GM21367 (cell line): ENCODE data around the gene DPP10.

Experiments
- ATAC-seq: cut with Tn5 transposase; IDR thresholded peaks from one replicate; pipeline ENCODE4 v1.9.1; 2021; ENCODE audit not compliant: unreplicated experiment

Gene DPP10

DNA sequence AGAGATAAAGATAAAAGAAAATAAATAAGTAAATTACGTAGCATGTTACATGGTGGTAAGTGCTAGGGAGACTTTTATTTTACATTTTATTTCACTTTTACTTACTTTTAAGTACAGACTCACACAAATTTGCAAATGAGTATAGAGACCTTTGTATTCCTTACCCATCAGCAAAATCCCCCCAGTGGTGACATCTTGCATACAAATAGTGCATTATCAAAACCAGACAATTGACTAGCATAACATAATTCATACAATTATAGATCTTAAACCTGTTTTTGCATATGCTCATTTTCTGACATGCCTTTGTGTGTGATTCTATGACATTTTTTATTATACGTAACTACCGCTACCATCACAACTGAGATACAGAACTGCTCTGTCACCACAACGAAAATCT lies 1099.4 kb downstream of the DPP10 start:
- no peak for ATAC-seq

DNA sequence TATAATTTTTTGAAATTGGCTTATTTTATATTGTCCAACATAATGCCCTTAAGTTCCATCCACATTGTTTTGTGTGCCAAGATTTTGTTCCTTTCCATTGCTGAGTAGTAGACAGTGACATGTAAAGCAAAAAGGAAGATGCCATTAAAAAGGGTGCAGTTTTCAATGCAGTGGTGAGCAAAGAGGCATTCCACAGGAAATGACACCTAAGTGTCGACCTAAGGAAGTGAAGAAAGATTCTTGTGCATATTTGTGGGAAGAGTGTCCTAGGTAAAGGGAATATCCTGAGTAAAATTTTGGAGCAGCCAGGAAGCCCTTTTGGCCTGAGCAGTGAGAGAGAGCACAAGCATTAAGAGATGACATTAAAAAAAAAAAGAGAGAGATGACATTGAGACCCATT lies 1099.9 kb downstream of the DPP10 start:
- no peak for ATAC-seq

DNA sequence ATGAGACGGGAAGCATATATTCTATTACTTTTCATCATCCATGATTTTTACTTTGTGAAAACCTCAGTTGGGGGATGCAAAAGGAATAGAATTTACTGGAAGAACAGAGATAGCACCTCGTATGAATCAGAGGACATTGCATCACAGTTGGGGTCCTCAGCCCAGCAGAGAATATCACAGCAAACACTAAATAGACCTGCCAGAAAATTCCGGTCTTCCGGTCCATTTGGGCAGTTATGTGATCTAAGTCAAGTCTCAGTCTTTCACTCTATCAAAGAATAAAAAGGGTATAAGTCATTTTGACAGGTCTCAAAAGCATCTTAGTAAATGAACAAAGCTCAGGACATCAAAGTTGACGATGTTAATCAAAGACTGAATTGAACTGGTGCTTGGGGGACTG lies 1100.6 kb downstream of the DPP10 start:
- ATAC-seq, result no peak

DNA sequence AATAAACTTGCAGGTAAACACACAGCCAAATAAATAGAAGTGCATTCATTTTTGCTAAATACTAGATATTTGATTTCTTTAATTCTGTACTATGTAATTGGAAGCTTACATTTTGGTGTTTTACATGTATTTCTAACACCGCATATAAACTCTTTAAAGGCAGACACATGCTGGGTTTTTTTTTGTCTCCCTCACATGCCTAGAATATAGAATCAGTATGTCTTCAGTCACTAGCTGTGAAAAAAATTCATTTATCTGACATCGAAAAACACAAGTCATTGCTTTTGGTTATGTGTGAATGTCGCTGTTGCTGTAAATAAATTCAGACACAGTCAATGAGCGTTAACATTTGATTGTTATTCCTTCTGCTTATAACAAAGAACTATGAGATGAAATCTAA lies 1101.0 kb downstream of the DPP10 start:
- ATAC-seq, result no peak

DNA sequence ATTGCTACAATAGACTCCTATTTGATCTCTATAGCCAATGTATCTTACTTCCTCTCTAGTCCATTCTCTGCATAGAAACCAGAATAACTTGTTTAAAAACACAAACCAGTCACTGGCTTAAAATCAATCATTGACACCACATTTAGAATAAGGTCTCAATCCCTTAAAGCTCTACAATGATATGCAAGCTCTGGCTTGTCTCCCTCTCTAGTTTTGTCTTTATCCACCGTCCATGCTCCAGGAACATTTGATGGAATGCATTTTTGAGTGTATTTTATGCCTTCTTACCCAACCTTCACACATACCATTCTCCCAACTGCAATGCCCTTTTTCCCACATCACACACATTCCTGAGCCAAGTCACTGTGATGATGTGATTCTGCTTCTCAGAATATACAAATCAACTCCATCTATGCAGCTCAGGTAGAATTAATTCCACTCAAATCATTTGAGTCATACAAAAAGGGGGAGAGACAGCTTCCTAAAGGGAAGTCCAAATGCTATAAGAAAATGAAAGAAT lies 1107.2 kb downstream of the DPP10 start:
- no peak for ATAC-seq

DNA sequence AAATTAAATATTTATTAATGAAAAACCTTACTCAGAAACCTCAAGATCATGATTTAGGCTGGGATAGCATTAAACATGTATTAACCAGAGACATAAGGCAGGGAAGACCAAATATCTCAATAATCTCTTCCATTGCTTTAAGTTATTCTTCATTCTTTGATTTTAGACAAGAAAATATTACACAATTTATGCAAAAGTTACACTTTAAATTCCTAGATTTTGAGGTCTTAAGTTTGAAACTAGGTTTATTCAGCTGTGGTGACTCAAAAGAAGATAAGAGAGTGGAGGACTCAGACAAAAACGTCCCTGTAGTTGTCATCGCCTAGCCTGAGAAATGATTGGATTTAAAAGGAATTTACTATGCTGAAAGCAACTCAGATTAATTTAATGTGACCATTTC lies 1110.3 kb downstream of the DPP10 start:
- ATAC-seq, result no peak

DNA sequence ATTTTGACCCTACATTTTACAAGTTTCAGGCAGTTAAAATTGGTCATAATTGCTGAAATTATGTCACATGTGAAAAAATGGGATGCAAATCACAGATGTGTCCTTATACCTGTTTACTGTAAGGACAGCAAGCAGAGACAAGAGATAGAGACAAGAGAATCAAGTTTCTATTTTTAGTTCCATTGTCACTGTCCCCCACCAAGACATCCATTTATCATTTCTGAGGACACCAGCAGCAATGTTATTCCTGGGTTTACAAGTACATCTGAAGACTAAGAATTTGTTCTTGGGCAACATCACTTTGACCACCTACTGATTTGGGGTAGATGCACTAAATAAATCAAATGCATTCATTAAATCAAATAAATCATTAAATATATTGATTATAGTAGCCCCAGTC lies 1111.7 kb downstream of the DPP10 start:
- ATAC-seq, result no peak

DNA sequence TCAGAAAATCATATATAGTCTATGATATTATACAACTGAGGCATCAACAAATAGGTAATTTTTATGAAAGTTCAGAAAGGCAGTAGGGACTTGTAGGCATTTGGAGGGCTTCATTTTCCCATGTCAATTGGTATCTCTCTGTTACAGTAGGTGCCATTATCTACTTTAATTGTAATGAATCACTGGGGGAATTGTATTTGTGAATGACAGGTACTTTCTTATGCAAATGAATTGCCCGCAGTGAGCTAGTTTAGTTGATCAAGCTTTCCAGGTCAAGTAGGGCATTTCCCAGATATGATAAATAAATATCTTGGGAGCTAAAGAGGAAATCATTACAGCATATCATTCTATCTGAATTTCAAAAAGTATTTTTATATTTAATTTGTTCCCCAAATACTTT lies 1116.3 kb downstream of the DPP10 start:
- ATAC-seq, result no peak

DNA sequence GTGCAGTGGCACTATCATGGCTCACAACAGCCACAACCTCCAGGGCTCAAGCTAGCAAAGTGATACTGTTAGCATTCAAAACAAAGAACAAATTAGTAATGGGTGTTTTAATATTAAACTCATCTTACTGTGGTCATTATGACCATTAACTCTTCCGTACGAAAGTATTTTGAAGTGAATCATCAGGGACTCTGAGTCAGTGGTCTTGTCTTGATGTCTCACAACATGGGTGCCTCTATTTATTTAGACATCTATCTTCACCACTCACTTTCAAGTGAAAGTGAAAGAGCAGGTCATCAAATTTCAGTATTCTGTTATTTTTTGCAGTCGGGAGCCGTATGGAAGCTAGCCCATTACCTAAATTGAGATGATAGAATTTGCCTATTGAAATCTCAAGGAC lies 1118.2 kb downstream of the DPP10 start:
- no peak for ATAC-seq

DNA sequence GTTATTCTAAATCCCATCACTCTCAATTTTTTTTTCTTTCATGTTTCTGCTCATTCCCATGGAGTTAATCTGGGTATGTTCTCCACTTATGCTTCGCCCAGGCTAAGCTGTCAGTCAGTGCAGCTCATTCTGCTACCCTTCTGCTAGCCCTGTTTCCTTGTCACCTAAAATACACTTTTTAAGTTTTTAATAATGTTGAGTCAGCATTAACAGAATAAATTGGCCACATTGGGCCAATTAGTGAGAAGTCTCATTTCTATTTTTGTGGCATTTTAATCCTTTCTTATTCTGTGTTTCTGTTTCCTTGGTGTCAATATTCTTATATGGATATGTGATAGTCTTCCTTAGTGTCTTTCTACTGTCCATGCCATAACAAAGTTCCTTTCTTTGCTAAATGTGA lies 1126.2 kb downstream of the DPP10 start:
- ATAC-seq, result no peak

DNA sequence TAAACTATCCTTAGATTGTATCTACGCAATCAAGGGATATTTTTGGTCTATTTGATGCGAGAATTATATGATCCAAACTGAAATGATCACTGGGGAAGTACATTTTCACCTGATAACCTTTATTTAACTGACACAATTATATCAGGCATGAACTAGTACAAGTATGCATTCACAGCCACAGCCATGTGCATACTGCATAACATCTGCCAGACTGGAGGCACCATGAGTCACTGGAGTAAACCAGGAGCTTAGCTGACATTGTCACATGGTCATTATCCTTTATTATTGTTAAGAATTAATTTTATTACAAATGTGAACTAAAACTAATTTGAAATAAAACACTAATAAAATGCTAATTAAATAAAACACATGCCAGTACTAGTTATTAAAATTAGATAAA lies 1127.1 kb downstream of the DPP10 start:
- no peak for ATAC-seq

DNA sequence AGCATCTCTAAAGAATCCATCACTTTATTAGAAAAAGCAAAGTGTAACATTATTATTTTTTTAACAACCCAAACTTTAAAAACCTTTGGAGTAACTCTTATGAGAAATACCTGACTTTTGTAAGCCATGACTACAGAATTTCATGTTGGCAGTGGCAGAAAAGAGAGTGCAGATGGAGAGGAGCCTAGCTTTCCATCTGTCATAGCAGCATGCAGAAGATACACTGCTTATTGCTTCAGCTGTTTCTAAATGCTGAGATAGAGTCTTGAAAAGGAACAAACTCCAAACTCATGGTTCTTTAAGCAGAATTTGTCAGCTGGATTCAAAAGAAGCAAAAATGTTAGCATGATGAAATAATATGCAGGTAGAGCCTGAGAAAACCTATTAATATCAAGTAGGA lies 1130.3 kb downstream of the DPP10 start:
- no peak for ATAC-seq

DNA sequence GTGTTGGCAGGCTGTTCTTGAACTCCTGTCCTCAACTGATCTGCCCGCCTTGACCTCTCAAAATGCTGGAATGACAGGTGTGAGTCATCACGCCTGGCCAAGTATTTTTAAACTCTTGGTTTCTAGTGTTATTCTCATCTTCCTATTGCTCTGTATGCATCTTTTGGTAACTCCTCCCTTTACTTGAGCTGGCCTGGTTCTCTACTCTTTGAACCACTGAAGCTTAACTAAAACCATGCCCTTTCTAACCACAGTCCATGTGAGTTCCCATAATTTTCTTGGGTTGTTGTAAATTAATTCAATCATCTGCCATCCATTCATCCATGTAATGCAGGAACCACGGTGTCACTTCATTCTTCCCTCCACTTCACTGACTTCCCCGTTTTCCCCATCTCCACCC lies 1131.3 kb downstream of the DPP10 start:
- no peak for ATAC-seq

DNA sequence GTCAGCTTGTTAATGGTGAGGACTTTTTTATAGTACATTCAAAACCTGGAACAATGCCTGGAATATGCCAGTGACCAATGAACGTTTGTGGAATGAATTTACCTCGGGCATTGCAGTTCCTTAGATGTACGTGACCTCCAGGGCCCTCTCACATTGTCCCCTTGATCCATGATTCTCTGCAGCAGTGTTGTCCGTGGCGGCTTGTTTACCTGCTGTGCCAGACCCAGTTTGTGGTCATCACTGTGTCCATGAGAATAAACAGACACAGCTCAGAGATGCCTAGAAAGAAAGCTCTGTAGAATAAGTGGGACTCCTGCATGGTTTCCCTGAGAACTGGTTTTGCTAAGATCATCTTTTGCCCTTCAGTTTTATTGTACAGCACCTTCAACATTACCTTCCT lies 1132.2 kb downstream of the DPP10 start:
- no peak for ATAC-seq

DNA sequence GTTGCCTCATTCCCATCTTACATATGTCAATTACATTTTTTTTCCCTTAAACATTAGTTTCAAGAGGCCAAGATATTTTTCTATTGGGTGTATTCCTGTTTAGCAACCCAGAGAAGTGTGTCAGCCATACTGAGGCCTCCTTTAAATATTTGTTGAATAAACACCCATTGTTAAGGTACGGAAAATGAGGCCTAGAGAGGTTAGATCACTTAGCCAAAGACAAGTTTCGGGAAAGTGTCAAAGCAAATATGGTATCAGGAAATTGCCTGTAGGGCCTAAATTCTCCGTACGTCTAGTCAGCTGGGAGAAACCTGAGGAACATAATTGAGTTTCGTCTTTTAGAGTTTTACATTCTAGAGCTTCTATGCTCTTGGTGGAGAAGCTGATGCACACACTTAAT lies 1138.3 kb downstream of the DPP10 start:
- no peak for ATAC-seq

DNA sequence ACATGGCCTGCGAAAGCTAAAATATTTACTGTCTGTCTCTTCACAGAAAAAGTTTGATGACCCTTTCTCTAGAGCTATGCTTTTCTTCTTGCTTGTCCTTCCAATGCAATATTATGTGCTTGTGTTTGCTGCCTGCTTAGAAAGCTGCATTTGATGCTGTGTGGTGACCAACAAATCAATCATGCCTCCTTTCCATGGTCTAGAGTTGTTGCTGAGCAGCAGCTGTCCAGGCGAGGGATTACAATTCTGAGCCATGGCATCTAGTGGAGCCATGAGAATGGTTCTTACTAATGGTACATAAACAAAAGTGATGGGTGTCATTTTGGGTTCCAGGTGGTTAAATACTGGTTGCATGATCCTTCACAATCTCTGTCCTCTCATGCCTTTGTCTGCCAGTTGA lies 1142.1 kb downstream of the DPP10 start:
- ATAC-seq, result no peak

DNA sequence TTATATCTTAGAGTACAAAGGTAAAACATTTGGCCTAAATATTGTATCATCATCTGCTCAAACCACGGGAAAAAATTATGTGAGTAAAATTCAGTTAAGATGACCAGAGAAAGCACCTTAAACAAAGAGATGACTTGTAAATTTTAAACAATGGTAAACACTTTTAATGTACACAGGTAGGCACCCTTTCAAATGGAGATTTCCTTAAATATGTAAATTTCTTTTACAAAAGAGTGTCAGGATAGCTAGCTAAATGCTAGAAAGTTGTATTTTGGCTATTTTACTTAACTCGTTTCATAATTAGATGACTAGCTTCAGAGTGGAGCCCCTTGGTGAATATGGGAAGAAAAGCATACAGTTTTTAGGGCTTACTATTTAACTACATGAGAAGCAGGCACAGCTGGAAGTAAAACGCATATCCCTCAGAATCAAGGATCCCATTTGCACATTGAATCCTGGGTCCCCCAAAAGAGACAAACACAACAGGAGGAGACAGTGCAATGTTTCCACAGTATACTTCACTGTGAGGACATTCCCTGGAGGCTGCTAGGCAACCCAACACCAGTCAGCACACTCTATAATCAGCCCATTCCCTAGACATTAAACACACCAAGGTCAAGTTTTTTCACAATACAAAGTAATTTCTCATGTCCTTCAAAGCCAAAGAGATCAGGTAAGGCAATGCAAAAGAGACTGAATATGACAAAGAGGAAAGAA lies 1154.4 kb downstream of the DPP10 start:
- ATAC-seq, result no peak

DNA sequence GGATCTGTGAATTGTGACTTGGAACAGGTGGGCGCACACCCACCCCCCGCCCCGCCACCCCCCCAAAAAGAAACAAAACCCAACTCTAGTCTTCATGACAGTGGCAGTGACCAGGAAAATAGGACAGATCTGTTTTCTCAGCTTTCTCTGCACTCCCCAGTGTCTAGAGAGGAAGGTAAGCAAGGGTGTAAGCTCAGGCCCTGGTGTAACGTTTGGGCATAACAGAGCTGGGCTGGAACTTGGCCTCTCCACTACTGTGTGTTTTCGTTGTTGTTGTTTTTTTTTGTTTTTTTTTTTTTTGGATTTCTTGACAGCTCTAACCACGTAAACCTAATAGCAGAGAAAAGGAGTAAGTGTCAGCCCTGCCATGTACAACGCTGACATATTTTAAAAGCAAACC lies 1160.8 kb downstream of the DPP10 start:
- no peak for ATAC-seq

DNA sequence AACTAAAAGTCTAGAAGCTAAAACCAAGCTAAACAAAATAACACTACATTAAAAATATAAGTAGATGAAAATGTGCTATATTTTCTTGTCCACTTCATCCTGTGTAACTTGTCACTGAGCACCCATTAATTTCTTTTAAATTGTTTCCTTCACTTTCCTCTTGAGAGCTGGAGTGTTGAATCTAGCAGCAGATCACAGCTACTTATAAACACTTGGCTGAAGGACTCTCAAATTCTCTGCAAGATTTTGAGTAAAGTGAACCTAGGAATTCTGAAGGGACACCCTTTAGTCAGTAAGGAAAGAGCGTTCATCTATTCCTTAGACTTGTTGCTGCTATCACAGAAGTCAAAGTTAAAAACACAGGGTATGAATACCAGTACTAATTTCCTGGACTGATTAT lies 1163.9 kb downstream of the DPP10 start:
- no peak for ATAC-seq

DNA sequence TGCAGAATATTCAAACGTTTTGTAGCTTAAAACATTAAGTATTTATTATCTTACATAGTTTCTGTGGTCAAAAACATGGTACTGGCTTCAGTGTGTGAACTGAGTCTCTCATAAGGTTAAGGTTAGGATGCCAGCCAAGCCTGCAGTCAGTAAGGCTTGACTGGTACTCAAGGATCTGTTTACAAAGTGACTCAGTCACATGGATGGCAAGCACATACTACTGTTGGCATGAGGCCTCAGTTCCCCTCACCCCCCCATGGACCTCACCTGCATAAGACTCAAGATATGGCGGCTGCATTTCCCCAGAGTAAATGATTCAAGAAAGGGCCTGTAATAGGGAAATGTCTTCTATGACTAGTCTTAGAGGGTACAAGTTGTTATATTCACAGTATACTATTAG lies 1167.5 kb downstream of the DPP10 start:
- no peak for ATAC-seq

DNA sequence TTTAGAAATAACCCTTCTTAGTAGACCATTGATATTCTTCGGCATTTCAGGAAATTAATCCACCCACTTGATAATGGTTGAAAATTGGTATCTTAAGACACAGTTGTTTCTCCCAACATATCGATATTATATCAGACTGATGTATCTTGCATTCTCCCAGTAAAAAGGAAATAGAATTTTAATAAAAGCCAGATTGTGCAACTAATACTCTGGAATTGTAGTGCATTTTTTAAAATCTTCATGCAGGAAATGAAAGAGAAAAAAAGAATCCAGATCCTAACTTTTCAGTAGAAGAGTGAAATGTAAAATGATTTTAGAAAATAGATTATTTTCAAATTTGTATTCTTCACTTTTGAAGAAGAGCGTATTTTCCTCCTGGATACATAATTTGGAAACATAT lies 1168.4 kb downstream of the DPP10 start:
- no peak for ATAC-seq

DNA sequence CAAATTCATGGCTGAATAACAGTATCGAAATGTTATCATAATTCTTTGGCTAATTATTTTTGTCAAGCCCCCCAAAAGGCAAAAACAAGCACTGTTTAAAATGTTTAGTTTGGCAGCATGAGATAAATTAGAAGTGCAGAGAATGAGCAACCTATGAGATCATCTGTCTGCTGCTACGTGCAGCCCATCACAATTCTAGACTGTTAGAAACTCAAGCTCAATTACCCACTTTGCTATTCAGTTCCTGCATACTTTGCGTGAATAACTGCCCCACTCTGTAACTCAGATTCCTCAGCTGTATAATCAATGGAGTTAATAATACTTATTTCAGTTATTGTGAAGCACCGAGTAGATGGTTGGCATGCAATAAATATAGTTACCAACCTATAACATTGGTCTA lies 1181.9 kb downstream of the DPP10 start:
- no peak for ATAC-seq

DNA sequence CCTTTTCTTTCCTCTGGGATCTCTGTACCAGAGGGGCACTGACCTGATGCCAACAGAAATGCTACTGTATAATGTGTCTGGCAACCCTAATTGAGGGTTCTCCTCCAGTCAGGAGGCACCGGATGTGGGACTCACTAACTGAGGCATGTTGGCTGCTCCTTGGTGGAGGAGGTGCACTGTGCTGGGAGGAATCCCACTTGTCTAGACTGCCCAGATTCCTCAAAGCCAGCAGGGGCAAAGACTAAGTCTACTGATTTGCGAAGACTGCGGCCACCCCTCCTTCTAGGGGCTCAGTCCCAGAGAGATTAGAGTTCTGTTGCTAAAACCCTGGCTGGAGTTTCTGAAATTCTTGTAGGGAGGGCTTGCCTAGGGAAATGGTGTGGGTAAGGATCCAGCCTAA lies 1192.1 kb downstream of the DPP10 start:
- no peak for ATAC-seq
